Right lobe of liver (tissue), 6 donors: Measurements from ENCODE around the gene KRTDAP. TPM values are rescaled to one million over a fixed set of nuclear protein-coding genes. Genes with fewer than 3 reads are reported as not detected.

Experiments used
- ATAC-seq, 4 donors: fragments of 200-7000 bp; cut with Tn5 transposase; one replicate each; pipeline ENCODE4 v1.9.1; 2020; ENCODE audit warnings: mild to moderate bottlenecking in 4 of 4, moderate library complexity in 4 of 4
- DNase-seq, 3 donors: peaks; one replicate each; pipeline ENCODE4 v3.0.0-alpha.2; 2020
- H3K27ac ChIP-seq, 3 donors: fragments of 200-600 bp; one replicate each; pipeline ENCODE4 v1.8.0; 2022
- H3K27me3 ChIP-seq, 2 donors: fragments of 200-600 bp; one replicate each; pipeline ENCODE4 v1.8.0; 2022
- H3K36me3 ChIP-seq, 4 donors: fragments of 200-600 bp; sonication (generic) in 1 of 4; one replicate each; pipeline versions ENCODE4 v1.5.1 to v1.8.0; 2017 to 2022; ENCODE audit warnings: control low read depth in 1 of 4
- H3K4me1 ChIP-seq, 4 donors: fragments of 200-600 bp; sonication (generic) in 1 of 4; one replicate each; pipeline versions ENCODE4 v1.5.1 to v1.8.0; 2017 to 2022; ENCODE audit warnings: control low read depth in 1 of 4
- H3K4me3 ChIP-seq, 3 donors: fragments of 200-600 bp; one replicate each; pipeline ENCODE4 v1.8.0; 2022
- H3K9me3 ChIP-seq, 4 donors: fragments of 200-600 bp; sonication (generic) in 1 of 4; one replicate each; pipeline versions ENCODE4 v1.5.1 to v1.8.0; 2017 to 2022; ENCODE audit warnings: control low read depth in 1 of 4
- CTCF ChIP-seq, 4 donors: fragments of 200-600 bp in 3 of 4; fragments of 450-650 bp in 1 of 4; IDR thresholded peaks; one replicate each; pipeline versions ENCODE4 v1.5.1 to v1.8.0; 2016 to 2022; ENCODE audit warnings: antibody characterized with exemption in 4 of 4, mild to moderate bottlenecking in 2 of 4
- POLR2A ChIP-seq: fragments of 450-650 bp; IDR thresholded peaks from one replicate; pipeline ENCODE4 v1.6.1; 2017; ENCODE audit warnings: antibody characterized with exemption, mild to moderate bottlenecking
- WGBS: methylation state at CpG from one replicate; pipeline ENCODE4 v1.1.6; 2018; ENCODE audit warnings: low coverage, low lambda C conversion rate; ENCODE audit not compliant: insufficient coverage; ENCODE audit errors: missing lambda C conversion rate; 5-methylcytosine and 5-hydroxymethylcytosine counted together
- intact Hi-C, 2 donors: fragments of 100-400 bp; cut with DNase I; formaldehyde crosslinking; loops; one replicate each; pipeline versions ENCODE4 v1.11.2 to v1.14.1; 2022
- total RNA-seq, 6 experiments: library from RNA; depleted of rRNA in 2 of 6; stranded (reverse); fragments of >200 nt in 2 of 6; fragmentation: NEBNext Ultra II Directional in 3 of 6; extraction: Animal tissue kit (Norgen Biotek cat#: 25700) in 3 of 6; gene quantifications; one replicate each; pipeline versions ENCODE4 v1.1.0 to v1.2.4, GENCODE V29; 2016 to 2023
- donor health status: DM: no; HTN: yes; CAD: no.
- donor health status: DM: no; HTN: no; CAD: no.
- donor health status: DM: no; HTN: no; CAD: no.
- donor health status: DM: no; HTN: yes; CAD: no.
- donor health status: DM: no; HTN: yes; CAD: no.

Gene KRTDAP
- total RNA-seq, 6 experiments from 2014 or later = not detected

DNA sequence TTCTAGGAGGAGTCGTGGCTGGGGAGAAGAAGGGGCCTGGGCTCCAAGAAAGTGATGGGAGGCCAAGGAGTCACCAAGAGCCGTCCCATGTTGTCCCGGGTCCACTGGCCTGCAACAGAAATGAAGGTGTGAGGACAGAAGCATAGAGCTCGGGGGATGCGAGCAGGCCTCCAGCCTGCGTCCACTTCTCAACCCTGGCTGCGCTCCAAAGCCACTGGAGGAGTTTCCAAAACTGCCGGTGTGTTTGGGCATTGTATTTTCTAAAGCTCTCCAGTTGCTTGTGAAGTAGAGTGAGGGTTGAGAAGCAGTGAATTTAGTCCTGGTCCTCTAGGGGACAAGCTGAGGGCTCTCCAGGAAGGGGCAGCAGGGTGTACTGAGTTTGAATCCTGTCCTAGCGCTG is 29.2 kb downstream of the KRTDAP start:
- intact Hi-C loops = no loop called here

DNA sequence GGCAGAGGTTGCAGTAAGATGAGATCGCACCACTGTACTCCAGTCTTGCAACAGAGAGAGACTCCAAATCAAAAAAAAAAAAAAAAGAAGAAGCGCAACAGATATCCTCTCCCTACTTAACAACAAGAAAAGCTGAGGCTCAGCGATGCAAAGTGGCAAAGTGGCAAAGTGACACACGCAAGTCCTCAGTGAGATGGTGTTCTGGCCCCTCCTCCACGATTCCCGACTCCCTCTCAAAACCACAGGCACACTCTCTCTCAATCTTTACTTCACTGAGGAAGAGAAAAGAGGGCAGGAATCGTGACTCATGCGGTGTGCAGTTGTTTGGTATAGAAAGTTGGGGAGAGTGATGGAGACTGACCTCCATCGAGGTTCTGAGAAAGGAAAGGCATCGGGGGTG is 29.7 kb downstream of the KRTDAP start:
- Histone ChIP-seq H3K27me3 (no peaks in the 10 kb centered on the region), H3K4me1 (peaks cover 0 to 33% (median 10%) of the 10 kb centered on the region in 4 donors), H3K4me3 (no peak overlapping the region), H3K27ac (no peak overlapping the region), H3K9me3 (peaks cover 0 to 2% (median 0%) of the 10 kb centered on the region in 4 donors), H3K36me3 (no peaks in the 10 kb centered on the region)
- intact Hi-C loops = no loop called here
- DNase-seq = no peak
- WGBS = 75% methylated on average over 9 of the region's 10 CpGs
- no peak for ATAC-seq
- TF ChIP-seq POLR2A = no peak
- no peak for TF ChIP-seq CTCF (IDR thresholded peaks at IDR 0.05)

More for the DNA sequence above, 29.2 kb downstream of the KRTDAP start:
- H3K27ac ChIP-seq = no peak overlapping the region
- no peak for TF ChIP-seq POLR2A
- TF ChIP-seq CTCF (IDR thresholded peaks at IDR 0.05) = no peak
- H3K9me3 ChIP-seq = peaks cover 0 to 2% (median 0%) of the 10 kb centered on the region in 4 donors
- peaks cover 0 to 33% (median 10%) of the 10 kb centered on the region in 4 donors for H3K4me1 ChIP-seq
- ATAC-seq (no peak), DNase-seq (no peak)
- H3K36me3 ChIP-seq = no peaks in the 10 kb centered on the region
- WGBS = 65% methylated on average over 9 of the region's 9 CpGs
- H3K4me3 ChIP-seq = no peak overlapping the region
- no peaks in the 10 kb centered on the region for H3K27me3 ChIP-seq

DNA sequence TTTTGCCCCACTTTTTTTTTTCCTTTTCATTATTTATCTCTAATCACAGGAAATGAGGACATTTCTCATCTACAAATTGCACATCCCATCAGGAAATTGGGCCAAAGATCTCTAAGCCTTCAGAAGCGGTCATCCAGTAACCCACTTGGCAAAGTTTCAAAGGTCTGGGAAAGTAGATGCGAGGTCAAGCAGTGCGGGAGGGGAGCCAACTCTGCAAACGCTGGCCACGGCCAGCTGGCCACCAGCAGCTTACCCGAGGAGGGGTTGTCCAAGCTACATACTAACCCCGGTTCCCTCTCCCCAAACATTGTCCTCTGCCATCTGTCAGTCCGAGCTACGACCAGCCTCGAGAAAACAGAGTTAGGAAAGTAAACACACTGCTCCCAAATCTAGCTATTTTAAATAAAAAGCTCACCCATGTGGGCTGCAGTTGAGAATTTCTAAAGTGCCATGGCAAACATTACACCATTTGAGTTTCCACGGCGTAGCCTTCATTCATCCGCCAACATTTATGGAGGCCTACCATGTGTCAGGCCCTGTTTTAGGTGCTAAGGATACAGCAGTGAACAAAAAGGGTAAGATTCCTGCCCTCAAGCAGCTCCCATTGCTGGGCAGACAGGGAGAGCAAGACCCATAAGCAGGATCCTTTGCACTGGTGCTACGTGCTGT is 30.7 kb downstream of the KRTDAP start:
- TF ChIP-seq POLR2A (no peak), CTCF (IDR thresholded peaks at IDR 0.05) (no peak)
- H3K4me1 ChIP-seq = peaks cover 0 to 36% (median 10%) of the 10 kb centered on the region in 4 donors
- peaks cover 0 to 2% (median 0%) of the 10 kb centered on the region in 4 donors for H3K9me3 ChIP-seq
- H3K4me3 ChIP-seq = peak overlapping the region in 2 of 3 donors; percentile 24 to 33
- DNase-seq (peak; percentile 88 to 92 (median 90)), ATAC-seq (peak; percentile 77 to 88 (median 82))
- no peaks in the 10 kb centered on the region for H3K36me3 ChIP-seq
- H3K27ac ChIP-seq = peak overlapping the region; percentile 41 to 88 (median 61)
- intact Hi-C loops = no loop called here
- WGBS = 11% methylated on average over 10 of the region's 14 CpGs
- no peaks in the 10 kb centered on the region for H3K27me3 ChIP-seq

GRCh38 chr19:35458731-35459391 is 31.4 kb downstream of the KRTDAP start:
- H3K9me3 ChIP-seq = peaks cover 0 to 2% (median 0%) of the 10 kb centered on the region in 4 donors
- intact Hi-C loops = no loop called here
- peak; percentile 59 to 88 (median 80) for ATAC-seq
- H3K36me3 ChIP-seq = no peaks in the 10 kb centered on the region
- peak overlapping the region in 2 of 3 donors; percentile 24 to 33 for H3K4me3 ChIP-seq
- H3K4me1 ChIP-seq = peaks cover 0 to 40% (median 10%) of the 10 kb centered on the region in 4 donors
- peak in 2 of 3 donors; percentile 68 to 80 for DNase-seq
- no peak for TF ChIP-seq CTCF (IDR thresholded peaks at IDR 0.05)
- peak; percentile 34 for TF ChIP-seq POLR2A
- WGBS = 5% methylated on average over 9 of the region's 10 CpGs
- H3K27me3 ChIP-seq = no peaks in the 10 kb centered on the region
- peak overlapping the region; percentile 41 to 88 (median 61) for H3K27ac ChIP-seq
